ENCODE data around the gene DHX15. TPM values are rescaled to one million over a fixed set of nuclear protein-coding genes. Genes with fewer than 3 reads are reported as not detected.

DHX15 gene
- total RNA-seq, 1 experiment from 2014 or later, result 240 TPM

- no peak overlapping the region for H3K27ac Mint-ChIP-seq
- H3K9me3 Mint-ChIP-seq, result peaks cover 7% of the 10 kb centered on the region
- no peaks in the 10 kb centered on the region; the same call in 1 of the 2 replicates for H3K27me3 Mint-ChIP-seq (ENCODE audit: low read depth)
- TF ChIP-seq CREM (CRISPR knock-in tag; IDR thresholded peaks at IDR 0.05), result no peak
- no peak for TF ChIP-seq ZNF317 (CRISPR knock-in tag; IDR thresholded peaks at IDR 0.05; ENCODE audit: borderline replicate concordance, low read depth)
- no peak for TF ChIP-seq RELA (CRISPR knock-in tag; IDR thresholded peaks at IDR 0.05; ENCODE audit: borderline replicate concordance)
- TF ChIP-seq ETV6 (CRISPR knock-in tag; IDR thresholded peaks at IDR 0.05), result no peak
- TF ChIP-seq OVOL2 (CRISPR knock-in tag; IDR thresholded peaks at IDR 0.05; ENCODE audit: borderline replicate concordance), result no peak
- no peak for TF ChIP-seq EMX1 (CRISPR knock-in tag; IDR thresholded peaks at IDR 0.05)
- ATAC-seq (no peak), DNase-seq (ENCODE audit: low spot score) (no peak)
- no peaks in the 10 kb centered on the region for H3K36me3 Mint-ChIP-seq
- ChIA-PET POLR2A (no interaction called here), CTCF (interaction anchor here (1.0 kb wide), 1 partner anchor 15 kb away, joined by 6 read pairs; the partner anchor contains the start of gene DHX15)
- no peak overlapping the region for H3K4me3 Mint-ChIP-seq
- peaks cover 17% of the 10 kb centered on the region for H3K4me1 Mint-ChIP-seq
Observed at GRCh38 chr4:24599275-24599674, 14.9 kb upstream of the DHX15 start.

GRCh38 chr4:24598025-24598424, 13.7 kb upstream of the DHX15 start:
- ChIA-PET POLR2A (no interaction called here), CTCF (interaction anchor here (1.0 kb wide), 1 partner anchor 14 kb away, joined by 6 read pairs; the partner anchor contains the start of gene DHX15)
- H3K9me3 Mint-ChIP-seq, result peaks cover 7% of the 10 kb centered on the region
- TF ChIP-seq ELF4 (CRISPR knock-in tag; IDR thresholded peaks at IDR 0.05; ENCODE audit: low read depth) (no peak), GTF2I (CRISPR knock-in tag; conservative IDR thresholded peaks at IDR 0.05) (no peak), PREB (CRISPR knock-in tag; IDR thresholded peaks at IDR 0.05; ENCODE audit: borderline replicate concordance) (no peak), CREM (CRISPR knock-in tag; IDR thresholded peaks at IDR 0.05) (no peak), USF2 (CRISPR knock-in tag; IDR thresholded peaks at IDR 0.05) (no peak), E2F1 (CRISPR knock-in tag; IDR thresholded peaks at IDR 0.05) (no peak), CBFB (CRISPR knock-in tag; IDR thresholded peaks at IDR 0.05; ENCODE audit: low read depth) (no peak), ZNF396 (CRISPR knock-in tag; IDR thresholded peaks at IDR 0.05; ENCODE audit: borderline replicate concordance) (no peak), ZNF532 (CRISPR knock-in tag; IDR thresholded peaks at IDR 0.05; ENCODE audit: borderline replicate concordance) (no peak)
- H3K27ac Mint-ChIP-seq, result no peak overlapping the region
- ATAC-seq (no peak), DNase-seq (ENCODE audit: low spot score) (no peak)
- no peaks in the 10 kb centered on the region for H3K36me3 Mint-ChIP-seq
- peaks cover 19% of the 10 kb centered on the region for H3K4me1 Mint-ChIP-seq
- no peak overlapping the region for H3K4me3 Mint-ChIP-seq
- no peaks in the 10 kb centered on the region; the same call in 1 of the 2 replicates for H3K27me3 Mint-ChIP-seq (ENCODE audit: low read depth)

GRCh38 chr4:24595659-24596058, 11.3 kb upstream of the DHX15 start:
- peaks cover 10% of the 10 kb centered on the region for H3K36me3 Mint-ChIP-seq
- TF ChIP-seq ZNF423 (CRISPR knock-in tag; IDR thresholded peaks at IDR 0.05), result no peak
- no peak for TF ChIP-seq CREB1 (CRISPR knock-in tag; IDR thresholded peaks at IDR 0.05)
- no peak for TF ChIP-seq FOXP4 (CRISPR knock-in tag; IDR thresholded peaks at IDR 0.05)
- no peak for TF ChIP-seq USF2 (CRISPR knock-in tag; IDR thresholded peaks at IDR 0.05)
- no peak for TF ChIP-seq PREB (CRISPR knock-in tag; IDR thresholded peaks at IDR 0.05; ENCODE audit: borderline replicate concordance)
- no peak for TF ChIP-seq CREM (CRISPR knock-in tag; IDR thresholded peaks at IDR 0.05)
- no peak for TF ChIP-seq USF1 (CRISPR knock-in tag; IDR thresholded peaks at IDR 0.05)
- TF ChIP-seq PRRX2 (CRISPR knock-in tag; IDR thresholded peaks at IDR 0.05), result no peak
- TF ChIP-seq JUN (CRISPR knock-in tag; IDR thresholded peaks at IDR 0.05), result no peak

More at GRCh38 chr4:24595659-24596058, 11.3 kb upstream of the DHX15 start:
- Mint-ChIP-seq H3K4me1 (peaks cover 19% of the 10 kb centered on the region), H3K9me3 (peaks cover 21% of the 10 kb centered on the region), H3K27ac (no peak overlapping the region), H3K27me3 (ENCODE audit: low read depth) (peaks cover 2% of the 10 kb centered on the region; the same call in 1 of the 2 replicates), H3K4me3 (no peak overlapping the region)
- no peak for ATAC-seq
- DNase-seq (ENCODE audit: low spot score), result no peak
- CTCF ChIA-PET, result no interaction called here
- POLR2A ChIA-PET, result no interaction called here
